PC-3 (cell line): ENCODE measurements around the gene FOXP1. TPM values are rescaled to one million over a fixed set of nuclear protein-coding genes. Genes with fewer than 3 reads are reported as not detected.

Source experiments
- ATAC-seq: fragments of 200-7000 bp; cut with Tn5 transposase; 2 replicates; pipeline ENCODE4 v1.9.1; 2020; ENCODE audit warnings: mild to moderate bottlenecking, moderate library complexity
- BruUV-seq: library from RNA; stranded (reverse); fragments of 400-500 nt; replicated peaks from 2 replicates; lab custom pipeline; 2021; lab: Mats Ljungman, UMichigan
- CTCF ChIA-PET: fragments of 300-600 bp; sonication (Branson Sonifier 250); formaldehyde crosslinking; loops from one replicate; lab custom pipeline; 2022; ENCODE audit warnings: antibody characterized with exemption; lab: Charles Lee
- POLR2A ChIA-PET: fragments of 300-600 bp; sonication (Branson Sonifier 250); formaldehyde crosslinking; loops from one replicate; lab custom pipeline; 2022; ENCODE audit warnings: antibody characterized with exemption; ENCODE audit not compliant: unreplicated experiment; lab: Charles Lee
- DNase-seq: peaks from one replicate; pipeline ENCODE4 v3.0.0-alpha.2; 2015
- H2AFZ ChIP-seq: fragments of 300-600 bp; sonication (generic); 2 replicates; pipeline ENCODE4 v1.6.0; 2016; ENCODE audit warnings: antibody characterized with exemption, low read length
- H3F3A ChIP-seq: fragments of 300-600 bp; sonication (generic); one replicate; pipeline ENCODE4 v1.6.0; 2017; ENCODE audit warnings: antibody characterized with exemption, low read length, control low read depth, mild to moderate bottlenecking; ENCODE audit not compliant: unreplicated experiment
- H3K27ac ChIP-seq: fragments of 300-600 bp; sonication (generic); 2 replicates; pipeline ENCODE4 v1.5.1; 2016; ENCODE audit warnings: mild to moderate bottlenecking, low read length
- H3K27me3 ChIP-seq: fragments of 300-600 bp; sonication (generic); 2 replicates; pipeline ENCODE4 v1.6.1; 2016; ENCODE audit warnings: low read length, mixed read lengths
- H3K36me3 ChIP-seq: fragments of 300-600 bp; sonication (generic); 2 replicates; pipeline ENCODE4 v1.6.1; 2016; ENCODE audit warnings: low read depth, mixed run types, low read length, mixed read lengths
- H3K4me1 ChIP-seq: fragments of 300-600 bp; sonication (generic); 2 replicates; pipeline ENCODE4 v1.5.1; 2016; ENCODE audit warnings: low read length; ENCODE audit not compliant: insufficient read depth
- H3K4me2 ChIP-seq: fragments of 300-600 bp; sonication (generic); 2 replicates; pipeline ENCODE4 v1.6.0; 2016; ENCODE audit warnings: low read length
- H3K4me3 ChIP-seq: fragments of 300-600 bp; sonication (generic); 2 replicates; pipeline ENCODE4 v1.5.1; 2016; ENCODE audit warnings: mild to moderate bottlenecking, low read length, mixed read lengths
- H3K79me2 ChIP-seq: fragments of 300-600 bp; sonication (generic); 2 replicates; pipeline ENCODE4 v1.6.1; 2017; ENCODE audit warnings: low read length, mixed read lengths
- H3K9ac ChIP-seq: fragments of 300-600 bp; sonication (generic); 2 replicates; pipeline ENCODE4 v1.6.0; 2016; ENCODE audit warnings: mild to moderate bottlenecking, low read length
- H3K9me2 ChIP-seq: fragments of 300-600 bp; sonication (generic); replicated peaks from 2 replicates; pipeline ENCODE4 v1.6.1; 2016; ENCODE audit warnings: mixed run types, low read length, mixed read lengths
- H3K9me3 ChIP-seq: fragments of 300-600 bp; sonication (generic); 2 replicates; pipeline ENCODE4 v1.6.1; 2016; ENCODE audit warnings: low read length, mixed read lengths
- H4K20me1 ChIP-seq: fragments of 300-600 bp; sonication (generic); 2 replicates; pipeline ENCODE4 v1.6.1; 2016; ENCODE audit warnings: low read length, mixed read lengths
- EZH2 ChIP-seq: fragments of 300-600 bp; sonication (generic); IDR thresholded peaks from one replicate; pipeline ENCODE4 v1.6.1; 2017; ENCODE audit warnings: antibody characterized with exemption, mild to moderate bottlenecking, low read length; ENCODE audit not compliant: unreplicated experiment
- EZH2phosphoT487 ChIP-seq: fragments of 300-600 bp; sonication (generic); IDR thresholded peaks from 2 replicates; pipeline ENCODE4 v1.6.1; 2018; ENCODE audit warnings: mild to moderate bottlenecking, antibody characterized with exemption, low read length, borderline replicate concordance
- intact Hi-C: fragments of 100-400 bp; cut with micrococcal nuclease; formaldehyde crosslinking; loops from 2 replicates; pipeline ENCODE4 v1.9.0; 2023
- total RNA-seq: library from RNA; depleted of rRNA; stranded (reverse); fragments of >200 nt; gene quantifications from 2 replicates; pipeline ENCODE4 v1.2.3, GENCODE V29; 2014
- TF ChIP-seq, protein P1 (sequence below): fragments of 300-600 bp; sonication (generic); conservative IDR thresholded peaks from 2 replicates; pipeline ENCODE4 v1.5.1; 2017; ENCODE audit warnings: antibody characterized with exemption, low read depth, mild to moderate bottlenecking, low read length

The FOXP1 gene
- total RNA-seq, 1 experiment from 2014 or later: 35.3 TPM

DNA sequence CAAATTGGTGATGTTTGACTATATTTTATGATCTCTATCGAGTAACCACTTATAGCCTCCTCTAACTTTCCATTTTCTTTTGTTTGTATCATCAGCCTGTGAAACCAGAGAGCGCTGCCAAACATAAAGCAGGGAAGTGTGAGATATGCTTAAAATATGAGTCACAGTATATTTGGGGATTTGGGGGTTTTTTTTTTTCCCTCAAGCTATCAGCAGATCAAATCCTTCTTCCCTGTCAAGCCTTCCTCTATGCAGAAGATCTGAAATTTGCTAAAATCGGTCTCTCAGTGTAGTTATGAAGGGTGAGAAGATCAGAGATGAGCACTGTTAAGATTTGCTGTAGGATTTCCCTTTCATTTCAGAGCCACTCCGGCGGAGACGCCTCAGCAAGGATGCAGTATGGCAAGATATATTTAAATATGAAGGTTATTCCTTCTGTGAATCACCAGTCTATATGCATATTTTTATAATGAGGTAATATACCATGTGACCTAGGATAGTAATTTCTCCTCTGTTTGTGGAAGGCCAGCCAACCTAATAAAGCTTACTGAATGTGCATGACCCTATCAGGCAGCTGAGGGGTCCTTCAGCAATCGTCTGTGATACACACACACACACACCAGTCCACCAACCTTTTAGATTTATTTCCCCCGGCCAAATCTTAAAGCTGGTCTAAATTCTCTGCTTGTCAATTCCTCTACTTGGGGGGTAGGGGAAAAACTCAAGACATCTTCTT is 474.1 kb downstream of the FOXP1 start:
- H3K27me3 ChIP-seq: no peaks in the 10 kb centered on the region
- H3K4me2 ChIP-seq: peak overlapping the region; percentile 90
- DNase-seq (peak; percentile 86), ATAC-seq (peak; percentile 56)
- H3K9me3 ChIP-seq: no peaks in the 10 kb centered on the region
- ChIA-PET CTCF (interaction anchor here (0.6 kb wide), 1 partner anchor 12 kb away, joined by 3 read pairs; no protein-coding TSS in a partner anchor), POLR2A (interaction anchor here (0.5 to 0.7 kb wide), 2 partner anchors 10 to 45 kb away, joined by 3 to 5 read pairs; no protein-coding TSS in a partner anchor)
- H3K9me2 ChIP-seq: no peaks in the 10 kb centered on the region
- no peaks in the 10 kb centered on the region for H3K79me2 ChIP-seq
- H3K36me3 ChIP-seq: no peaks in the 10 kb centered on the region
- peaks cover 56% of the 10 kb centered on the region for H3K4me1 ChIP-seq
- TSS peak; percentile 77 for BruUV-seq
- H3K4me3 ChIP-seq: peak overlapping the region; percentile 63
- TF ChIP-seq EZH2phosphoT487 (no peak), EZH2 (no peak)
- TF ChIP-seq, protein P1, sequence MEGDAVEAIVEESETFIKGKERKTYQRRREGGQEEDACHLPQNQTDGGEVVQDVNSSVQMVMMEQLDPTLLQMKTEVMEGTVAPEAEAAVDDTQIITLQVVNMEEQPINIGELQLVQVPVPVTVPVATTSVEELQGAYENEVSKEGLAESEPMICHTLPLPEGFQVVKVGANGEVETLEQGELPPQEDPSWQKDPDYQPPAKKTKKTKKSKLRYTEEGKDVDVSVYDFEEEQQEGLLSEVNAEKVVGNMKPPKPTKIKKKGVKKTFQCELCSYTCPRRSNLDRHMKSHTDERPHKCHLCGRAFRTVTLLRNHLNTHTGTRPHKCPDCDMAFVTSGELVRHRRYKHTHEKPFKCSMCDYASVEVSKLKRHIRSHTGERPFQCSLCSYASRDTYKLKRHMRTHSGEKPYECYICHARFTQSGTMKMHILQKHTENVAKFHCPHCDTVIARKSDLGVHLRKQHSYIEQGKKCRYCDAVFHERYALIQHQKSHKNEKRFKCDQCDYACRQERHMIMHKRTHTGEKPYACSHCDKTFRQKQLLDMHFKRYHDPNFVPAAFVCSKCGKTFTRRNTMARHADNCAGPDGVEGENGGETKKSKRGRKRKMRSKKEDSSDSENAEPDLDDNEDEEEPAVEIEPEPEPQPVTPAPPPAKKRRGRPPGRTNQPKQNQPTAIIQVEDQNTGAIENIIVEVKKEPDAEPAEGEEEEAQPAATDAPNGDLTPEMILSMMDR: no peak
- H3K9ac ChIP-seq: peak overlapping the region; percentile 50
- H3F3A ChIP-seq: peaks cover 3% of the 10 kb centered on the region
- intact Hi-C loops: loop anchor here (2.0 to 10.0 kb wide), 4 partner anchors 53 to 475 kb away; partner anchors contain the start of gene FOXP1
- H3K27ac ChIP-seq: peak overlapping the region; percentile 92
- H2AFZ ChIP-seq: peak overlapping the region; percentile 62
- no peaks in the 10 kb centered on the region for H4K20me1 ChIP-seq

DNA sequence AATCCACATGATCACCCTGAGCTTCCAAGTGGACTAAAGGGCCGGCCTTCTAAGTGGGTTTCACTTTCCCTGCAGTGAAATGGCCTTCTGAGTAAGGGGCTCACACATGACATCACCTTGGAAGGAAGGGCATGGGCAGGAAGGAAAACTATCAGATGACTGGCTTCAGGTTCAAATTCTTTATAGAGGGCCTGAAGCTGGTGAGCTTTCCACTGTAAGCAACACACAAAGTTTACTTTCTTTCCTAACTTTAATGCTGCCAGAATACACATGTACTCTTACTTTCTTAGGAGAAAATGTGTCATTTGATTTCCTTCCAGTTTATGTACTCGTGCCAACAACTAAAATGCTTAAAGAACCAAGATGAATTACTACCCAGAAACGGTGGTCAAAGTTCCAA is 475.6 kb downstream of the FOXP1 start:
- peak overlapping the region; percentile 90 for H3K4me2 ChIP-seq
- no peak overlapping the region for H3K4me3 ChIP-seq
- no peaks in the 10 kb centered on the region for H3K36me3 ChIP-seq
- intact Hi-C loops: loop anchor here (1.0 to 10.0 kb wide), 5 partner anchors 12 to 477 kb away; partner anchors contain the start of gene FOXP1
- H3K9ac ChIP-seq: no peak overlapping the region
- H3K27ac ChIP-seq: peak overlapping the region; percentile 92
- BruUV-seq: no TSS peak
- CTCF ChIA-PET: interaction anchor here (0.6 kb wide), 1 partner anchor 81 kb away, joined by 3 read pairs; no protein-coding TSS in a partner anchor
- TF ChIP-seq, protein P1: no peak
- no peak for TF ChIP-seq EZH2
- no peaks in the 10 kb centered on the region for H3K27me3 ChIP-seq
- POLR2A ChIA-PET: no interaction called here
- peaks cover 3% of the 10 kb centered on the region for H3F3A ChIP-seq
- H3K9me3 ChIP-seq: no peaks in the 10 kb centered on the region
- no peak overlapping the region for H2AFZ ChIP-seq
- H3K79me2 ChIP-seq: no peaks in the 10 kb centered on the region
- no peaks in the 10 kb centered on the region for H3K9me2 ChIP-seq
- peak; percentile 56 for DNase-seq
- peaks cover 68% of the 10 kb centered on the region for H3K4me1 ChIP-seq
- H4K20me1 ChIP-seq: no peaks in the 10 kb centered on the region
- peak; percentile 6; the same call in 1 of the 2 replicates for ATAC-seq

GRCh38 chr3:71104976-71105375 is 478.6 kb downstream of the FOXP1 start:
- Histone ChIP-seq H3K4me1 (peaks cover 69% of the 10 kb centered on the region), H3K27me3 (no peaks in the 10 kb centered on the region), H3K36me3 (no peaks in the 10 kb centered on the region), H3F3A (peaks cover 8% of the 10 kb centered on the region), H3K27ac (no peak overlapping the region), H4K20me1 (no peaks in the 10 kb centered on the region), H3K4me3 (no peak overlapping the region), H3K79me2 (no peaks in the 10 kb centered on the region), H3K9ac (no peak overlapping the region), H3K9me3 (no peaks in the 10 kb centered on the region), H3K9me2 (no peaks in the 10 kb centered on the region), H3K4me2 (no peak overlapping the region), H2AFZ (no peak overlapping the region)
- intact Hi-C loops: loop anchor here (5.0 to 10.0 kb wide), 4 partner anchors 38 to 480 kb away; partner anchors contain the start of gene FOXP1
- DNase-seq (no peak), ATAC-seq (no peak)
- ChIA-PET POLR2A (no interaction called here), CTCF (no interaction called here)
- TF ChIP-seq, protein P1: no peak
- TF ChIP-seq EZH2phosphoT487 (no peak), EZH2 (no peak)
- no TSS peak for BruUV-seq
